Measurements from ENCODE around the gene CHTOP.
"Not testable (repeated sequence)": the region's sequence is repeated elsewhere in the genome, so short reads cannot be mapped to it uniquely, and the experiment has no call there.

The CHTOP gene

GRCh38 chr1:153633754-153634665 is at the start of gene CHTOP:
CHTOP (plus strand) TSS chr1:153634066; CDS start chr1:153636589, 2,523 bp downstream.
- peak; percentile 87 to 95 (median 91) for DNase-seq

- no peak for DNase-seq
These were observed 48.9 kb upstream of the CHTOP start for GRCh38 chr1:153585006-153585405.

- DNase-seq, result no peak
These were observed 47.5 kb upstream of the CHTOP start for GRCh38 chr1:153586347-153586746.

- DNase-seq, result no peak
These were observed 46.6 kb upstream of the CHTOP start for GRCh38 chr1:153587314-153587713.

GRCh38 chr1:153588033-153588432 is 45.8 kb upstream of the CHTOP start:
- DNase-seq, result not testable (repeated sequence)

GRCh38 chr1:153588482-153588881 is 45.4 kb upstream of the CHTOP start:
- no peak for DNase-seq

- no peak for DNase-seq
These were observed 41.1 kb upstream of the CHTOP start for GRCh38 chr1:153592748-153593147.

GRCh38 chr1:153597206-153597605 is 36.7 kb upstream of the CHTOP start:
- DNase-seq, result no peak

- no peak for DNase-seq
These were observed 35.3 kb upstream of the CHTOP start for GRCh38 chr1:153598309-153599172.

GRCh38 chr1:153599847-153600246 is 34.0 kb upstream of the CHTOP start:
- DNase-seq, result no peak

- DNase-seq, result no peak
These were observed 31.1 kb upstream of the CHTOP start for GRCh38 chr1:153602749-153603148.

GRCh38 chr1:153606194-153606593 is 27.7 kb upstream of the CHTOP start:
- no peak for DNase-seq

GRCh38 chr1:153607381-153607780 is 26.5 kb upstream of the CHTOP start:
- DNase-seq, result no peak

GRCh38 chr1:153608089-153608682 is 25.7 kb upstream of the CHTOP start:
- no peak for DNase-seq

GRCh38 chr1:153608742-153609584 is 24.9 kb upstream of the CHTOP start:
- no peak for DNase-seq

GRCh38 chr1:153609585-153609907 is 24.3 kb upstream of the CHTOP start:
- DNase-seq, result no peak

- DNase-seq, result no peak
These were observed 23.5 kb upstream of the CHTOP start for GRCh38 chr1:153610334-153610733.

- no peak for DNase-seq
These were observed 23.0 kb upstream of the CHTOP start for GRCh38 chr1:153610811-153611301.

- no peak for DNase-seq
These were observed 22.5 kb upstream of the CHTOP start for GRCh38 chr1:153611356-153611755.

- no peak for DNase-seq
These were observed 21.6 kb upstream of the CHTOP start for GRCh38 chr1:153612111-153612754.

GRCh38 chr1:153612755-153613331 is 21.0 kb upstream of the CHTOP start, which contains the start of gene S100A16:
S100A16 (minus strand) TSS chr1:153613137; CDS start chr1:153608151, 4,986 bp downstream.
- no peak for DNase-seq
